Measurements from ENCODE around the gene EXOC6.

- TF ChIP-seq CTCF (conservative IDR thresholded peaks at IDR 0.05; ENCODE audit: low read length) (no peak), EZH2phosphoT487 (IDR thresholded peaks at IDR 0.05; ENCODE audit: borderline replicate concordance, low read depth, low read length) (no peak)
Measured at GRCh38 chr10:92920866-92921265, 72.5 kb downstream of the EXOC6 start.
